GM23248 (cell line): ENCODE data around the gene ADPRH. TPM values are rescaled to one million over a fixed set of nuclear protein-coding genes. Genes with fewer than 3 reads are reported as not detected.

Experiments used
- DNase-seq: peaks from one replicate; pipeline ENCODE4 v3.0.0-alpha.2; 2015
- H2AFZ ChIP-seq: fragments of 200-600 bp; sonication (generic); 2 replicates; pipeline ENCODE4 v1.6.1; 2016; ENCODE audit warnings: antibody characterized with exemption
- H3F3A ChIP-seq: fragments of 200-600 bp; sonication (generic); 2 replicates; pipeline ENCODE4 v1.6.1; 2016; ENCODE audit warnings: mild to moderate bottlenecking, antibody characterized with exemption, mixed run types; ENCODE audit not compliant: insufficient read depth
- H3K27ac ChIP-seq: fragments of 200-600 bp; sonication (generic); 2 replicates; pipeline ENCODE4 v1.5.1; 2016; ENCODE audit warnings: mild to moderate bottlenecking
- H3K27me3 ChIP-seq: fragments of 200-600 bp; sonication (generic); replicated peaks from 2 replicates; pipeline ENCODE4 v1.6.1; 2016; ENCODE audit warnings: mild to moderate bottlenecking; ENCODE audit not compliant: insufficient read depth
- H3K36me3 ChIP-seq: fragments of 200-600 bp; sonication (generic); 2 replicates; pipeline ENCODE4 v1.6.1; 2016; ENCODE audit warnings: low read depth, mild to moderate bottlenecking
- H3K4me1 ChIP-seq: fragments of 200-600 bp; sonication (generic); 2 replicates; pipeline ENCODE4 v1.6.1; 2016; ENCODE audit warnings: mild to moderate bottlenecking; ENCODE audit not compliant: insufficient read depth
- H3K4me2 ChIP-seq: fragments of 200-600 bp; sonication (generic); one replicate; pipeline ENCODE4 v1.6.1; 2016; ENCODE audit warnings: mild to moderate bottlenecking; ENCODE audit not compliant: unreplicated experiment
- H3K4me3 ChIP-seq: fragments of 200-600 bp; sonication (generic); 2 replicates; pipeline ENCODE4 v1.5.1; 2016; ENCODE audit warnings: mild to moderate bottlenecking
- H3K79me2 ChIP-seq: fragments of 200-600 bp; sonication (generic); 2 replicates; pipeline ENCODE4 v1.6.1; 2016; ENCODE audit warnings: mild to moderate bottlenecking; ENCODE audit not compliant: insufficient read depth
- H3K9ac ChIP-seq: fragments of 200-600 bp; sonication (generic); 2 replicates; pipeline ENCODE4 v1.6.1; 2016; ENCODE audit warnings: mild to moderate bottlenecking
- H3K9me2 ChIP-seq: fragments of 200-600 bp; sonication (generic); 2 replicates; pipeline ENCODE4 v1.6.1; 2016; ENCODE audit warnings: mixed run types, mild to moderate bottlenecking, moderate library complexity; ENCODE audit not compliant: insufficient read depth
- H3K9me3 ChIP-seq: fragments of 200-600 bp; sonication (generic); one replicate; pipeline ENCODE4 v1.6.1; 2017; ENCODE audit warnings: low read depth
- H4K20me1 ChIP-seq: fragments of 200-600 bp; sonication (generic); 2 replicates; pipeline ENCODE4 v1.6.0; 2016; ENCODE audit not compliant: insufficient read depth
- EZH2 ChIP-seq: fragments of 200-600 bp; sonication (generic); IDR thresholded peaks from 2 replicates; pipeline ENCODE4 v1.6.1; 2018; ENCODE audit warnings: antibody characterized with exemption, mild to moderate bottlenecking; ENCODE audit not compliant: insufficient read depth, poor library complexity, severe bottlenecking
- EZH2phosphoT487 ChIP-seq: fragments of 200-600 bp; sonication (generic); IDR thresholded peaks from 2 replicates; pipeline ENCODE4 v1.6.1; 2018; ENCODE audit warnings: antibody characterized with exemption, moderate library complexity, mild to moderate bottlenecking, low read depth; ENCODE audit not compliant: insufficient read depth
- WGBS, 2 experiments: methylation state at CpG; one replicate each; pipeline ENCODE4 v1.1.6; 2015 to 2017; ENCODE audit warnings: low lambda C conversion rate in 2 of 2, low coverage in 1 of 2; ENCODE audit errors: missing lambda C conversion rate in 2 of 2; 5-methylcytosine and 5-hydroxymethylcytosine counted together
- in situ Hi-C: fragments of 300-500 bp; cut with MboI; formaldehyde crosslinking; loops from 2 replicates; pipeline ENCODE4 v1.15.0; 2020
- polyA plus RNA-seq: library from polyadenylated mRNA; unstranded; fragments of >200 nt; fragmentation: Nextera tagmentation; extraction: Ambion mirVana; gene quantifications from 2 replicates; pipeline ENCODE4 v1.2.1, GENCODE V29; 2016
- total RNA-seq: library from RNA; depleted of rRNA; stranded (reverse); fragments of >200 nt; shearing (Covaris generic); gene quantifications from 2 replicates; pipeline ENCODE4 v1.2.3, GENCODE V29; 2014

The ADPRH gene
- total and polyA plus RNA-seq, 2 experiments from 2014 or later: 2.1 to 2.3 TPM

DNA sequence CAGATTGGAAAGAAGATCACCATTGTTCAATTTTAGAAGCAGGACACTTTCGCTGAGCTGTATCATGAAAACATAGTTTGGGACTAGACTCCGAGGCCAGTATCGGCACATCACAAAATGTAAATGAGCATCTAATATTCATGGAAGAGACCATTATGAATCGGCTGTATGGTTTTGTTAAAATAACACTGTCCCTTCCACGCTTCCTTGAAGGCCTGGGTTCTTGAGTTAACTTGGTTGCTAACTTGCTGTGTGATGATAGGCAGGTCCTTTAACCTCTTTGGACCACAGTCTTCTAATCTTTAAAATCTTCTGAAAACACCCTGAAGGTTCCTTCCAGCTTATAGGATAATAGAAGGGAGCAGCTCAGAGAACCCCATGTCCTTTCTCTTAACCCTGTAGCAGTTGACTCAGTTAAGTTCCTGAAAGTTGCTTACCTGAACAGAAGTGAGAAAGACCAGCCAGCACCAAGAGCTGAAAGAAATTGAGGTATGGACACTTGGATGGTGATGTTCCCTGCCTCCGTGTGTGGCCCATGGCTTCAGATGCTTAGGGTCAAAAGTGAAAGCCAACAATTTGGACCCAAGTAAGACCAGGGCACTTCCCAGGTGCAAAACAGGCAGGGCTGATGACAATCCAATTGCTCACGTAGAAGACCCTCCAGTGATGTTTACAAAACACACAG is 22.0 kb upstream of the ADPRH start:
- Histone ChIP-seq H3K27ac (no peak overlapping the region), H2AFZ (no peak overlapping the region), H3K4me1 (no peaks in the 10 kb centered on the region), H3F3A (no peaks in the 10 kb centered on the region), H3K9ac (no peak overlapping the region), H3K79me2 (no peaks in the 10 kb centered on the region), H3K4me3 (no peak overlapping the region), H4K20me1 (no peaks in the 10 kb centered on the region), H3K9me2 (no peaks in the 10 kb centered on the region), H3K27me3 (no peaks in the 10 kb centered on the region), H3K9me3 (no peaks in the 10 kb centered on the region), H3K36me3 (no peaks in the 10 kb centered on the region), H3K4me2 (no peak overlapping the region)
- DNase-seq: no peak
- in situ Hi-C loops: no loop called here
- TF ChIP-seq EZH2phosphoT487 (no peak), EZH2 (no peak)
- 74 to 75% methylated on average over 7 of the region's 7 CpGs for WGBS, 2 experiments

DNA sequence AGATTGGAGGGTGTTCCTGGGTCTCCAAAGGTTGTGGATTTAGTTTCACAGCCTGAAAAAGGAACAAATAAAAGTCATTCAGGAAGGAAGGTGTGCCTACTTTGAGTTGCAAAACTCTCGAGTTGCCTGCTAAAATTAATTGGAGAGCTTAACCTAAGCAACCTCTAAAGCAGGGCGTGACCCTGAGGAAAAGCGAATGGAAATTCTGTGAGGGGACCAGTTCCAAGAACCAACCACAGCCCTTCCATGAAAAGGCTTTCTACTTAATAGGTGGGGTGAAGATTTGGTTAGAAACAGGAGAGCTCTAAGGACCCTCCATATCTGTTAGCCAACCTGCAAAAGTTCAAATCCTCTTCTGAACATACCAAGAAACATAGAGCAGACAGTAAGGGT is 21.4 kb upstream of the ADPRH start:
- H2AFZ ChIP-seq: no peak overlapping the region
- no peaks in the 10 kb centered on the region for H3K36me3 ChIP-seq
- in situ Hi-C loops: no loop called here
- no peaks in the 10 kb centered on the region for H3K4me1 ChIP-seq
- no peaks in the 10 kb centered on the region for H4K20me1 ChIP-seq
- H3K9me3 ChIP-seq: no peaks in the 10 kb centered on the region
- no peak overlapping the region for H3K4me3 ChIP-seq
- no peaks in the 10 kb centered on the region for H3K9me2 ChIP-seq
- no peak for DNase-seq
- H3K27me3 ChIP-seq: no peaks in the 10 kb centered on the region
- H3F3A ChIP-seq: no peaks in the 10 kb centered on the region
- no peak overlapping the region for H3K9ac ChIP-seq
- no peak for TF ChIP-seq EZH2phosphoT487
- WGBS, 2 experiments: 56 to 57% methylated on average over 3 of the region's 3 CpGs
- H3K27ac ChIP-seq: no peak overlapping the region
- H3K79me2 ChIP-seq: no peaks in the 10 kb centered on the region
- H3K4me2 ChIP-seq: no peak overlapping the region

DNA sequence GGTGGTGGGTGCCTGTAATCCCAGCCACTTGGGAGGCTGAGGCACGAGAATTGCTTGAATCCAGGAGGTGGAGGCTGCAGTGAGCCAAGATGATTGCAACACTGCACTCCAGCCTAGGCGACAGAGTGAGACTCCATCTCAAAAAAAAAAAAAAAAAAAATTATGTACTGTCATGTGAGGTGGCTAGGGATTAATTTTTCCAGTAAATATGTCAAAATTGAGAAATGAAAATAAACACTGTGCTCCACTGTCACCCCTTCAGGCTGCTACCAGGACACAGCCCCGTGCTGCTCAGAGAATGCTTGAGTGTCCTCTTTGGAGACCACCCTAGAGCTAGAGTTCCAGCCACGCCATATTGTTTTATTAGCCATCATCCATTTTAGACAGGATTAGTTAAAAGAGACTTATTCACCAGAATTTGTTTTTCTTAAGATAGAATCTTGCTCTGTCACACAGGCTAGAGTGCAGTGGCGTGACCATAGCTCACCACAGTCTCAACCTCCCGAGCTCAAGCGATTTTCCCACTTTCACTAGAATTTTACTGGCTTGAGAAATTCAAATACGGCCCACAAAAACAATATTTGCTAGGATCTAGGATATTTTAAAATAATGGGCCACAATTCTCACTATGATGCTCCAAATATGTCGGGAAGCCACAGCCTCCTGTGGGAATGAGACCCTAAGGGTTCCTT is 20.5 kb upstream of the ADPRH start:
- in situ Hi-C loops: no loop called here

DNA sequence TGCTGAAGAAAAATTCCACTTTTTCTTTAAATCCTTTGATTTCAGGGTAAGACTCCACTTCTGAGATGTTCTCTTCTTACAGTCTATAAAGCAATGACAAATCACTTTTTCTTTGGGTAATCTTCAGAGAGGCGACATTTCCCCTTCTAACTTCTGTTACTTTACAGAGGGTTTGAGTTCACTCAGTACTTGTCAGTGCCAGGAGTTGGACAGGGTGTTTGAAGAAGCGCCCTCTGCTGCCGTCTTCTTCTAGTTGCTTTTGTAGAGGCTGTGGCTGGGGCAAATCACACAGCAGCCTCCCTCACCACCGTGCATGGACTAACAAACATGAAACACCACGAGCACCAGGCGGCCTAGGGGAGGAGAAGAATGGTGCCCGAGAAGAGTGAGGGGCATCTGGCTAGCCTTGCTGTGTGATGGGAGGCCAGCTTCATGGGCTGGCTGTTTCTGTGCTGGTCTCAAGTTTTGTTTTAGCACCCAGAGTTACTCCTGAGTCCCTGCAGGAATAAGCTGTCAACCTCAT is 19.8 kb upstream of the ADPRH start, which contains the start of gene CD80:
TSS of gene CD80 (minus strand) at position 174 of the 523 bp plus-strand sequence. CDS start 1,886 bp downstream, outside the sequence.
- Histone ChIP-seq H3F3A (no peaks in the 10 kb centered on the region), H3K4me1 (no peaks in the 10 kb centered on the region), H3K4me3 (no peak within 1 kb of the TSS), H3K4me2 (no peak within 1 kb of the TSS), H3K36me3 (no peaks in the 10 kb centered on the region), H3K79me2 (no peaks in the 10 kb centered on the region), H3K9me2 (no peaks in the 10 kb centered on the region), H4K20me1 (no peaks in the 10 kb centered on the region), H3K27me3 (no peaks in the 10 kb centered on the region), H3K9ac (no peak within 1 kb of the TSS), H2AFZ (peak within 1 kb of the TSS; percentile 7; the same call in 1 of the 2 replicates), H3K9me3 (no peaks in the 10 kb centered on the region), H3K27ac (no peak within 1 kb of the TSS)
- WGBS, 2 experiments: 11 to 12% methylated on average over 7 of the region's 7 CpGs
- in situ Hi-C loops: no loop called here
- TF ChIP-seq EZH2phosphoT487: no peak
- TF ChIP-seq EZH2: no peak
- peak; percentile 72 for DNase-seq

More for the DNA sequence above, 20.5 kb upstream of the ADPRH start:
- Histone ChIP-seq H2AFZ (peak overlapping the region; percentile 7; the same call in 1 of the 2 replicates), H3F3A (no peaks in the 10 kb centered on the region), H3K4me3 (no peak overlapping the region), H3K9me3 (no peaks in the 10 kb centered on the region), H3K9me2 (no peaks in the 10 kb centered on the region), H3K27me3 (no peaks in the 10 kb centered on the region), H3K4me1 (no peaks in the 10 kb centered on the region), H4K20me1 (no peaks in the 10 kb centered on the region), H3K36me3 (no peaks in the 10 kb centered on the region), H3K9ac (no peak overlapping the region), H3K4me2 (no peak overlapping the region), H3K27ac (no peak overlapping the region), H3K79me2 (no peaks in the 10 kb centered on the region)
- TF ChIP-seq EZH2: no peak
- TF ChIP-seq EZH2phosphoT487: no peak
- WGBS, 2 experiments: 56 to 58% methylated on average over 9 of the region's 9 CpGs
- DNase-seq: no peak
